ENCODE data around the gene PHLDB3. TPM values are rescaled to one million over a fixed set of nuclear protein-coding genes. Genes with fewer than 3 reads are reported as not detected.

PHLDB3 gene
- total and polyA plus RNA-seq, 2 of the 13 experiments (the other 11 are each of a cell fraction or from before 2014, with no cell fraction given) = 11.3 to 14.5 TPM

DNA sequence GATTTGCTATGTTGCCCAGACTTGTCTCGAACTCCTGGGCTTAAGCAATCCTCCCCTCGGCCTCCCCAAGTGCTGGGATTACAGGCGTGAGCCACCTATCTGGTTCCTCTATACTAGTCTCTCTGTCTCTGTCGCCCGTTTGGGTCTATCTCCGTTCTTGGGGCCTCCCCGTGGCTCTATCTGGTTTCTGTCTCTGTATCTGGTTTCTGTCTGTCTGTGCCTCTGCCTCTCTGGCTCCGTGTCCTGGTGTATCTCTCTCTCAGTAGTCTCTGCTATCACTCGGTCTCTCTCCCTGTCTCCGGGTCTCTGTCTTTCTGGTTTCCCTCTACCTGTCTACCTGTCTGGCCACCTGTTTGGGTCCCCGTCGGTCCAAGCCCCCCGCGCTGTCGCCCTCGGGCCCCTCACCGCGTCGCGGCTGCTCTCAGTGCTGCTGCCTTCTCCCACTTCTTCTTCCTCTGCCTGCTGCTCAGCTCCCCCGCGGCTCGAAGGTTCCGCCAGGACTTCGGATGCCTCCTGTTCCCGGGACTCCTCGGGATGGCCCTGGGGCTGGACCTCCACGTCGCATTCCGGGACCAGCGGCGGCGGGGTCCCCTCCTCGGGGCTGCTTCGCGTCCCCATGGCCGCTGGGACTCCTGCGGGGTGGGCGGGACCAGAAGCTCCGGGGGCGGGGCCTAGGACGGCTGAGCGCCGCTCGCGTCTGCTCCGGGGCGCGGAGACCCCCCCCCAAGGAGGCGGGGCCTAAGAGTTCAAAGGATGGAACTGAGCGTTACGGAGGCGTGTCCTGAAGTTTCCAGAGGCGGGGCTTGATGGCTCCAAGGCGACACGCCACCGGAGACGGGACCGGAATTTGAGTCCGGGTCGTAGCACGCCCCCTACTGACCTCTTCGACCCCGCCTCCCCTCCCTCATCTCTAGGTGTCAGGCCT lies 783 bp downstream of the PHLDB3 start (continued):
- TF ChIP-seq CREB1 (IDR thresholded peaks at IDR 0.05) (peak; percentile 35; the same call in 1 of the 2 replicates), CREB1 (CRISPR knock-in tag; IDR thresholded peaks at IDR 0.05) (peak; percentile 30; the same call in 1 of the 2 replicates), IRX3 (CRISPR knock-in tag; IDR thresholded peaks at IDR 0.05; ENCODE audit: borderline replicate concordance, low read depth) (no peak), ZMAT3 (CRISPR knock-in tag; conservative IDR thresholded peaks at IDR 0.05) (no peak), MIER3 (CRISPR knock-in tag; IDR thresholded peaks at IDR 0.05; ENCODE audit: borderline replicate concordance) (no peak), ZNF30 (CRISPR knock-in tag; IDR thresholded peaks at IDR 0.05) (no peak), MAFF (IDR thresholded peaks at IDR 0.05; ENCODE audit: low read depth, low read length) (no peak), ZSCAN29 (CRISPR knock-in tag; conservative IDR thresholded peaks at IDR 0.05) (no peak), ZNF747 (CRISPR knock-in tag; IDR thresholded peaks at IDR 0.05; ENCODE audit: borderline replicate concordance) (no peak), ZFP1 (CRISPR knock-in tag; IDR thresholded peaks at IDR 0.05) (no peak), CEBPB (IDR thresholded peaks at IDR 0.05; ENCODE audit: borderline replicate concordance, low read depth, low read length) (no peak), ZNF253 (CRISPR knock-in tag; IDR thresholded peaks at IDR 0.05; ENCODE audit: borderline replicate concordance) (no peak), MAFK (conservative IDR thresholded peaks at IDR 0.05 in 1 of 2, IDR thresholded peaks at IDR 0.05 in 1 of 2; ENCODE audit: low read length in 2 of 2) (no peak), HOXA7 (CRISPR knock-in tag; IDR thresholded peaks at IDR 0.05) (no peak), ZNF383 (CRISPR knock-in tag; IDR thresholded peaks at IDR 0.05; ENCODE audit: borderline replicate concordance) (no peak), POLR2G (IDR thresholded peaks at IDR 0.05; ENCODE audit: low read depth, low read length) (peak; percentile 55; the same call in 1 of the 2 replicates), CHD4 (IDR thresholded peaks at IDR 0.05; ENCODE audit: borderline replicate concordance, low read length) (no peak), KAT8 (CRISPR knock-in tag; IDR thresholded peaks at IDR 0.05) (no peak; the same call in 1 of the 2 replicates), ZFX (CRISPR knock-in tag; IDR thresholded peaks at IDR 0.05; ENCODE audit: low read depth) (no peak; the same call in 1 of the 2 replicates), ZNF572 (CRISPR knock-in tag; IDR thresholded peaks at IDR 0.05) (no peak), ZNF557 (CRISPR knock-in tag; IDR thresholded peaks at IDR 0.05) (peak; percentile 5; the same call in 1 of the 2 replicates), FOXP1 (IDR thresholded peaks at IDR 0.05) (no peak), FOXP1 (CRISPR knock-in tag; IDR thresholded peaks at IDR 0.05) (no peak)
- TF ChIP-seq, protein P1, sequence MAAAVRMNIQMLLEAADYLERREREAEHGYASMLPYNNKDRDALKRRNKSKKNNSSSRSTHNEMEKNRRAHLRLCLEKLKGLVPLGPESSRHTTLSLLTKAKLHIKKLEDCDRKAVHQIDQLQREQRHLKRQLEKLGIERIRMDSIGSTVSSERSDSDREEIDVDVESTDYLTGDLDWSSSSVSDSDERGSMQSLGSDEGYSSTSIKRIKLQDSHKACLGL (CRISPR knock-in tag; IDR thresholded peaks at IDR 0.05) = no peak
- TF ChIP-seq, protein P2, sequence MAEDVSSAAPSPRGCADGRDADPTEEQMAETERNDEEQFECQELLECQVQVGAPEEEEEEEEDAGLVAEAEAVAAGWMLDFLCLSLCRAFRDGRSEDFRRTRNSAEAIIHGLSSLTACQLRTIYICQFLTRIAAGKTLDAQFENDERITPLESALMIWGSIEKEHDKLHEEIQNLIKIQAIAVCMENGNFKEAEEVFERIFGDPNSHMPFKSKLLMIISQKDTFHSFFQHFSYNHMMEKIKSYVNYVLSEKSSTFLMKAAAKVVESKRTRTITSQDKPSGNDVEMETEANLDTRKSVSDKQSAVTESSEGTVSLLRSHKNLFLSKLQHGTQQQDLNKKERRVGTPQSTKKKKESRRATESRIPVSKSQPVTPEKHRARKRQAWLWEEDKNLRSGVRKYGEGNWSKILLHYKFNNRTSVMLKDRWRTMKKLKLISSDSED (CRISPR knock-in tag; IDR thresholded peaks at IDR 0.05) = no peak
- TF ChIP-seq, protein P3, sequence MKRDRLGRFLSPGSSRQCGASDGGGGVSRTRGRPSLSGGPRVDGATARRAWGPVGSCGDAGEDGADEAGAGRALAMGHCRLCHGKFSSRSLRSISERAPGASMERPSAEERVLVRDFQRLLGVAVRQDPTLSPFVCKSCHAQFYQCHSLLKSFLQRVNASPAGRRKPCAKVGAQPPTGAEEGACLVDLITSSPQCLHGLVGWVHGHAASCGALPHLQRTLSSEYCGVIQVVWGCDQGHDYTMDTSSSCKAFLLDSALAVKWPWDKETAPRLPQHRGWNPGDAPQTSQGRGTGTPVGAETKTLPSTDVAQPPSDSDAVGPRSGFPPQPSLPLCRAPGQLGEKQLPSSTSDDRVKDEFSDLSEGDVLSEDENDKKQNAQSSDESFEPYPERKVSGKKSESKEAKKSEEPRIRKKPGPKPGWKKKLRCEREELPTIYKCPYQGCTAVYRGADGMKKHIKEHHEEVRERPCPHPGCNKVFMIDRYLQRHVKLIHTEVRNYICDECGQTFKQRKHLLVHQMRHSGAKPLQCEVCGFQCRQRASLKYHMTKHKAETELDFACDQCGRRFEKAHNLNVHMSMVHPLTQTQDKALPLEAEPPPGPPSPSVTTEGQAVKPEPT (CRISPR knock-in tag; IDR thresholded peaks at IDR 0.05; ENCODE audit: low read depth) = 0 out of 2 replicates have a peak, but pooled peaks have one; percentile 33
- TF ChIP-seq, protein P4, sequence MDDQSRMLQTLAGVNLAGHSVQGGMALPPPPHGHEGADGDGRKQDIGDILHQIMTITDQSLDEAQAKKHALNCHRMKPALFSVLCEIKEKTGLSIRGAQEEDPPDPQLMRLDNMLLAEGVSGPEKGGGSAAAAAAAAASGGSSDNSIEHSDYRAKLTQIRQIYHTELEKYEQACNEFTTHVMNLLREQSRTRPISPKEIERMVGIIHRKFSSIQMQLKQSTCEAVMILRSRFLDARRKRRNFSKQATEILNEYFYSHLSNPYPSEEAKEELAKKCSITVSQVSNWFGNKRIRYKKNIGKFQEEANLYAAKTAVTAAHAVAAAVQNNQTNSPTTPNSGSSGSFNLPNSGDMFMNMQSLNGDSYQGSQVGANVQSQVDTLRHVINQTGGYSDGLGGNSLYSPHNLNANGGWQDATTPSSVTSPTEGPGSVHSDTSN (CRISPR knock-in tag; IDR thresholded peaks at IDR 0.05; ENCODE audit: borderline replicate concordance) = no peak
